Thyroid gland (tissue), 4 donors: ENCODE data around the gene TIPIN. TPM values are rescaled to one million over a fixed set of nuclear protein-coding genes. Genes with fewer than 3 reads are reported as not detected.

Experiments
- DNase-seq, 2 donors: peaks; one replicate each; pipeline ENCODE4 v3.0.0-alpha.2; 2019
- H3K27ac ChIP-seq, 3 donors: fragments of 200-600 bp; sonication (generic); 1 replicate in 2 of 3; 2 replicates in 1 of 3; pipeline ENCODE4 v1.5.1; 2016 to 2019; ENCODE audit warnings: mild to moderate bottlenecking in 1 of 3, moderate library complexity in 1 of 3
- H3K27me3 ChIP-seq: fragments of 200-600 bp; sonication (generic); one replicate; pipeline ENCODE4 v1.5.1; 2019
- H3K36me3 ChIP-seq, 2 donors: fragments of 200-600 bp; sonication (generic); one replicate each; pipeline ENCODE4 v1.5.1; 2016 to 2019
- H3K4me1 ChIP-seq, 2 donors: fragments of 200-600 bp; sonication (generic); one replicate each; pipeline ENCODE4 v1.5.1; 2017 to 2019
- H3K4me3 ChIP-seq, 3 donors: fragments of 200-600 bp; sonication (generic); replicated peaks in 1 of 3; 1 replicate in 2 of 3; 2 replicates in 1 of 3; pipeline ENCODE4 v1.5.1; 2016; ENCODE audit warnings: mild to moderate bottlenecking in 1 of 3
- H3K9me3 ChIP-seq: fragments of 200-600 bp; sonication (generic); one replicate; pipeline ENCODE4 v1.5.1; 2017
- POLR2A ChIP-seq, 2 donors: fragments of 450-650 bp; IDR thresholded peaks; one replicate each; pipeline ENCODE4 v1.6.1; 2017; ENCODE audit warnings: antibody characterized with exemption in 2 of 2, mild to moderate bottlenecking in 2 of 2, moderate library complexity in 1 of 2
- WGBS, 2 donors: methylation state at CpG; one replicate each; pipeline ENCODE4 v1.1.5; 2017; 5-methylcytosine and 5-hydroxymethylcytosine counted together
- intact Hi-C: fragments of 100-400 bp; cut with DNase I; formaldehyde crosslinking; loops from one replicate; pipeline ENCODE4 v1.15.1; 2023
- total RNA-seq, 4 donors: library from RNA; depleted of rRNA; stranded (reverse); fragments of >200 nt; gene quantifications; one replicate each; pipeline ENCODE4 v1.2.3, GENCODE V29; 2016
- TF ChIP-seq, protein P1 (sequence below), 6 experiments: fragments of 200-600 bp in 3 of 6; fragments of 450-650 bp in 3 of 6; sonication (generic) in 3 of 6; IDR thresholded peaks; one replicate each; pipeline ENCODE4 v1.5.1; 2016 to 2019; ENCODE audit warnings: antibody characterized with exemption in 6 of 6, mild to moderate bottlenecking in 2 of 6, inconsistent platforms in 1 of 6, moderate library complexity in 1 of 6

TIPIN gene
- total RNA-seq, 4 donors from 2014 or later = 4.5 to 7.5 (median 6.5) TPM

DNA sequence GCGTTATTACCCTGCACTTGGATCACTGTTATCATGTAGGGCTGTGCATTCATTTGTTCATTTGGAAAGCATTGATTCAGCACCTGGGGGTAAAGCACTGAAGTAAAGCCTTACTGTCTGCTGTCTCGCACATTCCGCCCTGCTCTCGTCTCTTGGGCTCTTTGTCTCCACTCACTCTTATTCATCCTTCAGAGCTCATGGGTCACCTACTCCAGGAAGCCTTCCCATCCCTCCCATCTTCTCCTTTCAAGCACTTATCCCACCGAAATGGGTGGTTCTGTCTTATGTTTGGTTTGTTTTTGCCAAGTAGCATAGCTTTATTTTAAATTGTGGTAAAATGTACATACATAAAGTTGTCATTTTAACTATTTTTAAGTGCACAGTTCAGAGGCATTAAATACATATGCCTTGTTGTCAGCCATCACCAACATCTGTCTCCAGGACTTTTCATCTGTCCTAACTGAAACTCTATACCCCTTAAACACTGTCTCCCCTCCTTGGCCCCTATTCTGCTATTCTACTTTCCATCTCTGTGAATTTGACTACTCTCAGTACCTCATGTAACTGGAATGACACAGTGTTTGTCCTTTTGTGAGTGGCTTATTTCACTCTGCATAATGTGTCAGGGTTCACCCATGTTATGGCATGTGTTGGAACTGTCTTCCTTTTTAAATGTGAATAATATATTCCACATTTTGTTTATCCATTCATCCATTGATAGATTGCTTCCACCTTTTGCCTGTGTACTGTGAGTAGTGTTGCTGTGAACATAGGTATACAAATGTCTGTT is 53.8 kb downstream of the TIPIN start:
- no peaks in the 10 kb centered on the region for H3K27me3 ChIP-seq
- intact Hi-C loops = no loop called here
- TF ChIP-seq POLR2A (IDR thresholded peaks at IDR 0.05) = no peak
- TF ChIP-seq, protein P1, sequence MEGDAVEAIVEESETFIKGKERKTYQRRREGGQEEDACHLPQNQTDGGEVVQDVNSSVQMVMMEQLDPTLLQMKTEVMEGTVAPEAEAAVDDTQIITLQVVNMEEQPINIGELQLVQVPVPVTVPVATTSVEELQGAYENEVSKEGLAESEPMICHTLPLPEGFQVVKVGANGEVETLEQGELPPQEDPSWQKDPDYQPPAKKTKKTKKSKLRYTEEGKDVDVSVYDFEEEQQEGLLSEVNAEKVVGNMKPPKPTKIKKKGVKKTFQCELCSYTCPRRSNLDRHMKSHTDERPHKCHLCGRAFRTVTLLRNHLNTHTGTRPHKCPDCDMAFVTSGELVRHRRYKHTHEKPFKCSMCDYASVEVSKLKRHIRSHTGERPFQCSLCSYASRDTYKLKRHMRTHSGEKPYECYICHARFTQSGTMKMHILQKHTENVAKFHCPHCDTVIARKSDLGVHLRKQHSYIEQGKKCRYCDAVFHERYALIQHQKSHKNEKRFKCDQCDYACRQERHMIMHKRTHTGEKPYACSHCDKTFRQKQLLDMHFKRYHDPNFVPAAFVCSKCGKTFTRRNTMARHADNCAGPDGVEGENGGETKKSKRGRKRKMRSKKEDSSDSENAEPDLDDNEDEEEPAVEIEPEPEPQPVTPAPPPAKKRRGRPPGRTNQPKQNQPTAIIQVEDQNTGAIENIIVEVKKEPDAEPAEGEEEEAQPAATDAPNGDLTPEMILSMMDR (IDR thresholded peaks at IDR 0.05) = no peak
- WGBS, 2 donors = 77 to 92% methylated on average over 5 of the region's 5 CpGs
- no peaks in the 10 kb centered on the region for H3K4me1 ChIP-seq
- H3K4me3 ChIP-seq = no peak overlapping the region
- no peak for DNase-seq
- H3K36me3 ChIP-seq = no peaks in the 10 kb centered on the region
- no peaks in the 10 kb centered on the region for H3K9me3 ChIP-seq
- H3K27ac ChIP-seq = no peak overlapping the region

DNA sequence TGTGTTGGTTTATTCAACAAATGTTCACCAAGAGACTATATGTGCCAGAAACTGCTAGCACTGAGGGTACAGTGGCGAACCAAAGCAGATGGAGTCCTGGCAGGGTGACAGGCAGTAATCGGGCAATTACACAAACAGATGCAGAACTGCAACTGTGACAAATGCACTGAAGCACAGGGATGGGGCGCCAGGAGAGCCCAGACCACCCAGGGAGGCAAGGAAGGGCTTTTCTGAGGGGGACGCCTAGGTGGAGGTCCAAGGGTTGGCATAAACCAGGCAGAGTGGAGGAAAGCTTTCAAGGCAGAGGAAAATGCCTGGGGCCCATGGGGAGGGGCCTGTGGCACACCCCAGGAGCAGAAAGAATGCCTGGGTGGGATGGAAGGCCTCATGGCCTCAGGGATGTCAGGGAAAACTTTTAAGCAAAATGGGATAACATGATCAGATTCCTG is 57.7 kb downstream of the TIPIN start:
- no peaks in the 10 kb centered on the region for H3K36me3 ChIP-seq
- peaks cover 9 to 10% of the 10 kb centered on the region in 2 donors for H3K4me1 ChIP-seq
- no peaks in the 10 kb centered on the region for H3K27me3 ChIP-seq
- no peaks in the 10 kb centered on the region for H3K9me3 ChIP-seq
- no peak overlapping the region for H3K27ac ChIP-seq
- TF ChIP-seq POLR2A (IDR thresholded peaks at IDR 0.05) = no peak
- TF ChIP-seq, protein P1 (IDR thresholded peaks at IDR 0.05) = no peak
- H3K4me3 ChIP-seq = no peak overlapping the region
- no peak for DNase-seq
- intact Hi-C loops = no loop called here
- WGBS, 2 donors = 76 to 81% methylated on average over 4 of the region's 4 CpGs

DNA sequence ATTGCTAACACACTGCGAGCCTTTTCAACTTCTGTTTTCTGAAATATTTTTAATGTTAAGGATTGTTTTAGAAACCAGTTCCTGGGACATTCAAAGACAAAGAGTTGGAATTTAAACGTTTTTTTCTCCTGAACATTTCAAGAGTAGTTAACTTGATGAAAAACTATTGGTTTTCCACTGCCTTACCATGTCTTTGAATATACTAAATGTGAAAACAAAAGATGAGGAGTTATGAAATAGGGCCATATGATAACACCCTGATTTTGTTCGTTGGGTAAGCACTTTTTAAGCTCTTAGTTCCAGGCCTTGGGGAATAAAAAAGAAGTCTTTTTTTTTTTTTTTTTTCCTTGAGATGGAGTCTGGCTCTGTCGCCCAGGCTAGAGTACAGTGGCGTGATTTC is 60.3 kb downstream of the TIPIN start:
- WGBS, 2 donors = 82 to 87% methylated on average over 5 of the region's 5 CpGs
- DNase-seq = no peak
- H3K36me3 ChIP-seq = no peaks in the 10 kb centered on the region
- TF ChIP-seq, protein P1 (IDR thresholded peaks at IDR 0.05) = no peak
- TF ChIP-seq POLR2A (IDR thresholded peaks at IDR 0.05) = no peak
- intact Hi-C loops = no loop called here
- no peak overlapping the region for H3K27ac ChIP-seq
- no peaks in the 10 kb centered on the region for H3K27me3 ChIP-seq
- H3K9me3 ChIP-seq = no peaks in the 10 kb centered on the region
- H3K4me3 ChIP-seq = no peak overlapping the region
- peaks cover 20% of the 10 kb centered on the region in 2 donors for H3K4me1 ChIP-seq

DNA sequence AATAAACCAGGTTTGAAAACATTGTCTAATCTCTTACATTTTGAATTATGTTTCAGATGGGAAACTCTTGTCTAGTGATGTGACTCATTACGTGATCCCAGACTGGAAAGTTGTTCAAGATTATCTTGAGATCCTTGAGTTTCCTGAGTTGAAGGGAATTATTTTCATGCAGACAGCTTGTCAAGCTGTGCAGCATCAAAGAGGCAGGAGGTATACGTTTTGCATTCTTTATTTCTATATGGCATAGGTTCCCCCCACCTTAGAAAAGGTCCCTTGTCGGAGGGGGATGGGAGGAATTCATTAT is 61.6 kb downstream of the TIPIN start:
- Histone ChIP-seq H3K27ac (peak overlapping the region; percentile 77 to 92 (median 91)), H3K27me3 (no peaks in the 10 kb centered on the region), H3K9me3 (no peaks in the 10 kb centered on the region), H3K36me3 (no peaks in the 10 kb centered on the region), H3K4me1 (peaks cover 20% of the 10 kb centered on the region in 2 donors), H3K4me3 (peak overlapping the region in 1 of 3 donors; percentile 68)
- TF ChIP-seq, protein P1 (IDR thresholded peaks at IDR 0.05) = no peak
- TF ChIP-seq POLR2A (IDR thresholded peaks at IDR 0.05) = no peak
- no peak for DNase-seq
- WGBS, 2 donors = 52 to 56% methylated on average over 3 of the region's 3 CpGs
- intact Hi-C loops = no loop called here

DNA sequence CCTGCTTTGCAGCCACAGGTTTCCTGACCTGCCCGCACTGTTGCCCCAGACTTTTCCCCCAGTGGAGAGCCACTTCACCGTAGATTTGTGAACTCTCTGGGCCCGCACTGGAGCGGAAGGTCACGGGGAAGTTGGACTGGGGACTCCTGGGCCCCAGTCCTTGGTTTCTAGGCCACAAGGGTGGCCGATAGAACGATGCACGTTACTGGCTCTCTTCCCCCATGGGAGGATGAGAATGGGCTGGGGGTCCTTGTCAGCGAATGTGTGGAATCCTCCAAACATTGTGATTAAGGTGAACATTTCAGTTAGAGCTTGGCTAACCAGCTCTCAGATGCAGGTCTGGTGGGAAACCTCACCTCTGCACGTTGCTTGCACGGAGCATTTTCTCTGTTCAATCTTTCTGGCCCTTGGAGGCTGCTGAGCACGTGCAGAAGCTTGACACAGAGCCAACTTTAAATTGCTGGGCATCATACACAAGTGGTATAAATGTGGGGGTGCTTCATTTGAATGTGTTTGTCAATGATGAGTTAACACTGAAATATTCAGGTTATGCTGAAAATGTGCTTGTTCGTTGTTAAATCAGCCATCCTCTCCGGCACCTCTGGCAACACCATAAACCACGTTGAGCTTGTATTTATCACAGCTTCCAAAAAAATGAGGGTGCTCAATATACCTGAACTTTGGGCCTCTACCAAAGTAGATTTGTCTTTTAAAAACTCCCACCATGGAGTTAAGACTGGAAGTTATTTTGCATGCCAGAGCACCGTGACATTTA is 62.1 kb downstream of the TIPIN start:
- 6% methylated on average over 13 to 15 of the region's 16 CpGs for WGBS, 2 donors
- Histone ChIP-seq H3K4me1 (peaks cover 20% of the 10 kb centered on the region in 2 donors), H3K9me3 (no peaks in the 10 kb centered on the region), H3K4me3 (peak overlapping the region in 2 of 3 donors; percentile 11 to 68), H3K27me3 (no peaks in the 10 kb centered on the region), H3K36me3 (no peaks in the 10 kb centered on the region), H3K27ac (peak overlapping the region; percentile 77 to 92 (median 91))
- TF ChIP-seq POLR2A (IDR thresholded peaks at IDR 0.05) = no peak
- TF ChIP-seq, protein P1 (IDR thresholded peaks at IDR 0.05) = no peak
- intact Hi-C loops = no loop called here
- peak; percentile 15 to 20 for DNase-seq
